ENCODE results near the gene PIK3C2B.

Gene PIK3C2B

GRCh38 chr1:204505674-204506200, 11.1 kb upstream of the PIK3C2B start:
- peak overlapping the region; percentile 46 for H3K27ac ChIP-seq

GRCh38 chr1:204503913-204504519, 9.4 kb upstream of the PIK3C2B start:
- H3K27ac ChIP-seq: no peak overlapping the region
- TF ChIP-seq ZFX (IDR thresholded peaks at IDR 0.05): no peak
- TF ChIP-seq CTCF (conservative IDR thresholded peaks at IDR 0.05): no peak

More at GRCh38 chr1:204505674-204506200, 11.1 kb upstream of the PIK3C2B start:
- TF ChIP-seq ZFX (IDR thresholded peaks at IDR 0.05) (no peak), CTCF (conservative IDR thresholded peaks at IDR 0.05) (no peak)

DNA sequence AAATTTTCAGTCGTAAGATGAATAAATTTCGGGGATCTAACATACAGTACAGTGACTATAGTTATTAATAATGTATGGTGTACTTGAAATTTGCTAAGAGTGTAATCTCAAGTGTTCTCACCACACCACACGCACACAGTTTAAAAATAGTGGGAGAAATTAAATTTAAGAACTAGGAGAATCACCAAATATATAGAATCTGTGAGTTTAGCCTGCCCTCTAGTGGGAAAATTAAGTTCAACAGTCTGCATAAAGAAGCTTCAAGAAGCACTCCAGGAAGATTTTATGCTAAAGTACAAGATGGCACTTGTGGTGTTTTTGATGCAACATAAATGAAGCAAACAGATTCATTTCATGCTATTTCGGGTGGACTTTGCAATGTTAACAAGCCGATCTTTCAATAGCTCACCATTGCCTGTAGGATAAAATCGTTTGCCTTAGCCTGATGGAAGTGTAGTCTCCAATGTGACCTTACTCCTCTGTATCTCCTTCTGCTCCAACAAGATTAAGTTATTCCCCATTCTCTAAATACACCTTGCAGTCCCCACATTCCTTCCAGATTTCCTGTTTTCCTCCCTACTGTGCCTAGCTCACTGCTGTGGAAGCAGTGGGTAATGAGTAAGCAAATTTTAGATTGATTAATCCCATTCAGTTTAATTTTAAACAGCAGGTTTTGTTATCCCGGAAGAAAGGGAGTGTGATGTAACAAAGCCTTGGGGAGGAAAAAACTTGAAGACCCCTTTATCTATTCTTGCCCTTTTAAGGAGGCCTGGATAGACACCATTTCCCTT, 8.7 kb upstream of the PIK3C2B start:
- TF ChIP-seq CTCF (conservative IDR thresholded peaks at IDR 0.05) (peak; percentile 88), ZFX (IDR thresholded peaks at IDR 0.05) (no peak)
- no peak overlapping the region for H3K27ac ChIP-seq

- TF ChIP-seq ZFX (IDR thresholded peaks at IDR 0.05): no peak
- TF ChIP-seq CTCF (conservative IDR thresholded peaks at IDR 0.05): no peak
- no peak overlapping the region for H3K27ac ChIP-seq
These were observed 7.6 kb upstream of the PIK3C2B start for GRCh38 chr1:204502241-204502640.

DNA sequence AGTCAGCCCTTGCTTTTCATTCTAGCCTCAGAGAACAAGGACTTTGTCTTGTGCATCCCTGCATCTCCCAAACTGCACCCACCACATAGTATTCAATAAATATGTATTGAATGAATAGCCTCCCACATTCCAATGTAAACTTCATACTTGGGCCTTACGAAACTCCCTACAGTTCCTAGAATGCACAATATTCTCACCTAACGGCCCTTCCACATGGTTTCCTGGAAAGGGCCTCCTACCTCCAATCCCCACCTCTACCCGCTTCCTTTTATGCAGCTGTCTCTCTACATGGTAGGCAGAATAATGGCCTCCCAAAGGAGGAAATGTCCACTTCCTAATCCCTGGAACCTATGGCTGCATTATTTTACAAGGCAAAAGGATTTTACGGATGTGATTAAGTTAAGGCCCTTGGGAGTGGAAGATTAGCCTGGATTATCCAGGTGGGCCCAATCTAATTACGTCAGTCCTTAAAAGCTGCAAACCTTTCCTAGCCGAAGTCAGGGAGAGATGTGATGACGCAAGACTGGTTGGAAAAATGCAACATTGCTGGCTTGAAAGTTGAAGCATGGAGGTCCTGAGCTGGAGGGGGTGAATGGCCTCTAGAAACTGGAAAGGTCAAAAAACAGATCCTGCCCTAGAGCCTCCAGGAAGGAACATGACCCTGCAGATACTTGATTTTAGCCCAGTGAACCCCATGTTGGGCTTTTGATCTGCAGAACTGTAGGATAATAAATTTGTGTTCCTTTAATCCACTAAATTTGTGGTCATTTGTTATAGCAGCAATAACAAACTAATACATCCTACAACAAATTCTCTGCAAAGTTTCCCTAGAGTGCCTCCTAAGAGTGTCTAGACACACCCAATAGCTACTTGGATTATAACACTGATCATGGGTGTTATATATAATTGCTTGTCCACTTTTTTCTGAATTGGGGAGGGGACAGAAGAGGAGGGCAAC, 5.2 kb upstream of the PIK3C2B start:
- H3K27ac ChIP-seq: no peak overlapping the region
- TF ChIP-seq ZFX (IDR thresholded peaks at IDR 0.05): no peak
- TF ChIP-seq CTCF (conservative IDR thresholded peaks at IDR 0.05): no peak

DNA sequence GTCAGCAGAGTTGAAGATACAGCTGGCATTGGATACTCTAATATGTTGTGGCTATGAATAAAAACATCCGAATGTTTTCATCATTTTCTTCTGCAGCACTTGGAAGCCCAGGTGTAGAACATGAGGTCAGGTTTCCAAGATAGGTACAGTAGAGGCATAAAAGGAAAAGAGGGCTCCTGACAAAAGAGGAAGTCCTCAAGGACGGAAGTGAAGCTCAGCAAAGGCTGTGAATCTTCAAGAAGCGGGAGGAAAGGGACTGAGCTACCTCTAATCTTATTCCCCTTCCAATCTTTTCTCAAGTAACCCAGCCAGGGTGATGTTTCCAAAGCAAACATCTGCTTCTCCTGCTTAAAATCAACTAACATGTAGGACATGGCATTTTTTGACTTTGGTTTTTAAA, 4.4 kb upstream of the PIK3C2B start:
- no peak for TF ChIP-seq CTCF (conservative IDR thresholded peaks at IDR 0.05)
- TF ChIP-seq ZFX (IDR thresholded peaks at IDR 0.05): no peak
- H3K27ac ChIP-seq: no peak overlapping the region
